Adipose tissue (tissue), 3 donors: ENCODE data around the gene EPG5. TPM values are rescaled to one million over a fixed set of nuclear protein-coding genes. Genes with fewer than 3 reads are reported as not detected.
"Not testable (repeated sequence)": the region's sequence is repeated elsewhere in the genome, so short reads cannot be mapped to it uniquely, and the experiment has no call there.

Experiments used
- H3K27ac ChIP-seq: one replicate; pipeline ENCODE4 v1.5.1; 2013; ENCODE audit warnings: low read depth, low read length
- WGBS, 3 donors: extraction: QIAGEN DNeasy Blood & Tissue Kit; methylation state at CpG; one replicate each; pipeline ENCODE4 v1.1.7; 2013; 5-methylcytosine and 5-hydroxymethylcytosine counted together
- polyA plus RNA-seq, 3 donors: library from polyadenylated mRNA; stranded (reverse); fragments of 200-250 nt; gene quantifications; one replicate each; pipeline ENCODE4 v1.2.3, GENCODE V29; 2013
- donor health status: healthy with polysubstance abuse.
- donor health status: Bipolar disorder and iron deficiency.
- donor health status: healthy.

EPG5 gene
- polyA plus RNA-seq, 3 donors, result 2.9 to 4.6 (median 3.7) TPM

DNA sequence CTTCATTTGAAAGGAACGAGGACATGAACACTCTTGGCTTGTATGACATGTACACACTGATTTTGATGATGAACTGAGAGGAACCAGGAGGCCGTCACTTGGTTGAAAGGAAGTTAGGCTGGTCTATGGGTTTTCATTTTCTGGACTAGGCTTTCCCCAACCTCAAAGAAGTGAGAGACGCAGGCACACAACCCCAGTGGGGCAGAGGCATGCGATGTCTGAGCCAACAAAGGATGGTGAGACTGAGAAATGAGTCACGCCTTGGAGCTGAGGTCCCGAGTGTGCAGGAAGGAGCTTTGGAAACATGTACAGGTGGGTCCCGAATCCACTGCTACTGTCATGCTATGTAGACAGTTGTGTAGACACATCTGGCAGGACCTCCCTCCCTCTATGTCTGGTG is 117.6 kb downstream of the EPG5 start:
- H3K27ac ChIP-seq, result no peak overlapping the region
- 93 to 94% (median 94%) methylated on average over 7 of the region's 7 CpGs for WGBS, 3 donors

DNA sequence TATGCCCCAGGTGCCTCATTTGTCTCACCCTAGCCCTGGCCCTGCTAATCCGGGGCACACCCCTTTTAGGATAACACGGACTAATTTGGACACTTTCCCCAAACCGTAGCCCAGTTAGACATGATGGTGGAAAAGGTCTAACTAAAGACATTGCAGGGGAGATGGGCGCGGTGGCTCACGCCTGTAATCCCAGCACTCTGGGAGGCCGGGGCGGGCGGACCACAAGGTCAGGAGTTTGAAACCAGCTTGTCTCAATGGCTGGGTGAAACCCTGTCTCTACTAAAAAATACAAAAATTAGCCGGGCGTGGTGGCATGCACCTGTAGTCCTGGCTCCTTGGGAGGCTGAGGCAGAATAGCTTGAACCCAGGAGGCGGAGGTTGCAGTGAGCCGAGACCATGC is 118.5 kb downstream of the EPG5 start:
- not testable (repeated sequence) for H3K27ac ChIP-seq
- 97 to 98% (median 97%) methylated on average over 13 of the region's 13 CpGs for WGBS, 3 donors

DNA sequence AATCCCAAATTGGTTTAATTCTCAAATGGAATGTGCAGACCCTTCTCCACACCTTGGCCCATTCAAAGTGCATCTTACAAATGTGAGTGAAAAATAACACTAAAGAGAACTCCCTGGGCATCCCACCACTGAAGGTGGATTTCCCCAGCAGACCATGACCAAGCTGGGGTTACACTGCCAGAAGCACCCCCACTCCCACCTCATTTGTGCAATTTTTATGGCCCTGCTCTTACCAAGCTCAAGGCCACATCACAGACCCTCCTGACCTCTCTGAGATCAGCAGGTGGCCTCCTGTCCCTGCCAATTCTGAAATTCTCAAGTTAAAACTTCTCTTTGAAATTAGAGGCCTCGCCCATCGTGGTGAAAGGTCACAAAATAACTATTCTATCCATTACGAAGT is 120.0 kb downstream of the EPG5 start:
- WGBS, 3 donors, result 59 to 76% (median 60%) methylated on average over 3 of the region's 3 CpGs

DNA sequence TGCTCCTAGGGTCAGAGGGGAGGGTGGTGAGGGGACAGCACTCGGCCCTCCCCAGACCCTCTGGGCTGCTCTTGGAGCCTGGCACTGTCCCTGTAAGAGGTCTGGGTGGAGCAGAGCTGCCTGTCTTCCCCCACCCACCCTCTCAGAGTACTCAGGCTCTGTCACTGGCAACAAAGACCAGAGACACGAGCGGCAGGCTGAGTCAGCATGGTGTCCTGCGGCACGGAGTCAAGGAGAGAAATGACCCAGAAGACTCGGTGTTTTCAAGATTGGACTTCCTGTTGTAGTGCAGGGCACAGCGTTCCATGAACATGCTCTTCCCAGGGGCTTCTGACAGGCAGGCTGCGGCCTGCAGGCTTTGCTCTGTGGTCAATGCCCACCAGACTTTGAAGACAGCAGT is 121.7 kb downstream of the EPG5 start:
- WGBS, 3 donors, result 70 to 84% (median 76%) methylated on average over 8 of the region's 8 CpGs
- no peak overlapping the region for H3K27ac ChIP-seq

More for the DNA sequence above, 120.0 kb downstream of the EPG5 start:
- H3K27ac ChIP-seq, result no peak overlapping the region

DNA sequence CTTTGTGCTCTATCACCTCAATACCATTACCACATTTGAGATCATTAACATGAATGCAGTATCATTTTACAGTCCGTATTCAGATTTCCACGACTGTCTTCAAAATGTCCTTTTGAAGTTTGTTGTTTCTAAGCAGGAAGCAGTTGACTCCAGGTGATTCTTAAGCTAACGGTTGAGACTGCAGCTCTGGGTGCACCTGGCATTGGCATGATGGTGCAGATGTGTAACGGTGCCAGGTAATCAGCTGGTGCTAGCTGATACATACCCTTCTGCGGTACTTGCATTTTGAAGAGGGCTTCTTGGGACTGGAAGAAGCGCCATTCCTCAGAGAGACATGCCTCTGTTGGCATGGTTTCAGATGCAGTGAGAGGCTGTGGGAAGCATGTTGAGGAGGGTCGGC is 122.2 kb downstream of the EPG5 start:
- no peak overlapping the region for H3K27ac ChIP-seq
- WGBS, 3 donors, result 73 to 89% (median 88%) methylated on average over 7 of the region's 7 CpGs

DNA sequence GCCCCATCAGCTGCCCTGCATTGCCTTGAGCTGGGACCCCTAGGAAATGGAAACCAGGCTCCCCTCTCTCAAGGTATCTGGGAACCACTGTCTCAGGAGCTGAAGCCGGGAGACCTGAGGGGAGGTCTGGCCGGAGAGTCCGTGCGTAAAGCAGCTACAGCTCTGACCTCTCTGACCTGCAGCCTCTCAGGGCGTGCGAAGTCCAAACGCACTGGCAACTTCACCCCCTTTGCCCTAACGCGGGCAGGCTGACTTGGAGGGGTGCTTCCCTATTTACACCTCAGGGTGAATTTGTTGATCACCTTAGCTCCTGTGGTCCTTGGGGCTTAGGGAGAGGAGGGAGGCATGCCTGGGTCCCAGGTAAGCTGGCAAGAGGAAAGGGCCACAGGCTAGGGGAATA is 124.1 kb downstream of the EPG5 start:
- WGBS, 3 donors, result 77 to 89% (median 86%) methylated on average over 9 of the region's 9 CpGs
- no peak overlapping the region for H3K27ac ChIP-seq

DNA sequence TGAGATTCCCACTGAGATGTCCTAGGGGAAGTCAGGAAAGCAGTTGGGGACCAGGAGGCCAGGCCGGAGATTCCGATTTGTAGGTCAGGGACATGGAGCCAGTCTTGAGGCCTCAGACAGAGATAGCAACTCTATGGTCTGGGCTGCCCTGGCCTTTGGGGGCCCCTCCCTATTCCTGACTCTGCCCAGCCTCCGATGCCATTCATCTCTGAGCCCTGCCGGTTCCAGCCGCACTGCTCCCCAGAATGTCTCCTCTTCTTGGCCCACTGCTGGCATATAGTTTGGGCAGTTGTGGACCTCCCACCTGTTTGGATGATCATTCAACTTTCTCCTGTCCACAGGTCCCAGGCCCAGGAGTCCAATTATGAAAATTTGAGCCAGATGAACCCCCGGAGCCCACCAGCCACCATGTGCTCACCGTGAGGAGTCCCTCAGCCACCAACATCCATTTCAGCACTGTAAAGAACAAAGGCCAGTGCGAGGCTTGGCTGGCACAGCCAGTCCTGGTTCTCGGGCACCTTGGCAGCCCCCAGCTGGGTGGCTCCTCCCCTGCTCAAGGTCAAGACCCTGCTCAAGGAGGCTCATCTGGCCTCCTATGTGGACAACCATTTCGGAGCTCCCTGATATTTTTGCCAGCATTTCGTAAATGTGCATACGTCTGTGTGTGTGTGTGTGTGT is 125.2 kb downstream of the EPG5 start:
- 87 to 95% (median 91%) methylated on average over 12 of the region's 12 CpGs for WGBS, 3 donors
- no peak overlapping the region for H3K27ac ChIP-seq

DNA sequence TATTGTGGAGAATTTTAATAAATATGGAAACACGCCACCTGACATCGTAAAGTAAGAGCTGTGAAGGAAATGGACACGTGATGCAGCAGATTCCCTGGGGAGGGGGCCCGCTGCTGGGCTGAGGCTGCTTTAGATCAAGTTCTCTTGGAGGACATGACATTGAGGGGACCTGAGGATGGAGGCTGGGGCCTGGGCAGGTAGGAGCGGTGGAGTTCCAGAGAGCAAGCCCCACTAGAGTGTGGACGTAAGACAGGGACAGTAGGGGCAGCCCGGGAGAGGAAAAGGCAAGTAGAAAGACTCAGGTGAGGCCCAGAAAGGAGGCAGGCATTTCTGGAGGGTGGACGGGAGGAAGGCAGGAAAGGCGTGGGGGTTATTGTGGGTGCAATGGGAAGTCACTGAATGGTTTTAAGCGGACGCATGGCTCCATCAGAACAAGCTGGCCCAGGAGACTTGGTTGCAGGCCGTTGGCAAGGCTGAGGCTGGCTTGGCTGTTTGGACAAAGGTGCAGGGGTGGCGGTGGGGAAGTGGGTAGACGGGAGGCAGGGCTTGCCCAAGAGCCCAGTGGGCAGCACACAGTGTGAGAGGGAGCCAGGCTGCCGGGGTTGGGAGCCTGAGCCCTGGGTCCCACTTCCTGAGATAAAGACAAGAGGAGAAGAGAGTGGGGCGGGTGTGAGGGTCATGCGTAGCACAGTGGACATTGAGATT is 125.9 kb downstream of the EPG5 start:
- H3K27ac ChIP-seq, result no peak overlapping the region
- WGBS, 3 donors, result 71 to 75% (median 74%) methylated on average over 17 of the region's 17 CpGs

DNA sequence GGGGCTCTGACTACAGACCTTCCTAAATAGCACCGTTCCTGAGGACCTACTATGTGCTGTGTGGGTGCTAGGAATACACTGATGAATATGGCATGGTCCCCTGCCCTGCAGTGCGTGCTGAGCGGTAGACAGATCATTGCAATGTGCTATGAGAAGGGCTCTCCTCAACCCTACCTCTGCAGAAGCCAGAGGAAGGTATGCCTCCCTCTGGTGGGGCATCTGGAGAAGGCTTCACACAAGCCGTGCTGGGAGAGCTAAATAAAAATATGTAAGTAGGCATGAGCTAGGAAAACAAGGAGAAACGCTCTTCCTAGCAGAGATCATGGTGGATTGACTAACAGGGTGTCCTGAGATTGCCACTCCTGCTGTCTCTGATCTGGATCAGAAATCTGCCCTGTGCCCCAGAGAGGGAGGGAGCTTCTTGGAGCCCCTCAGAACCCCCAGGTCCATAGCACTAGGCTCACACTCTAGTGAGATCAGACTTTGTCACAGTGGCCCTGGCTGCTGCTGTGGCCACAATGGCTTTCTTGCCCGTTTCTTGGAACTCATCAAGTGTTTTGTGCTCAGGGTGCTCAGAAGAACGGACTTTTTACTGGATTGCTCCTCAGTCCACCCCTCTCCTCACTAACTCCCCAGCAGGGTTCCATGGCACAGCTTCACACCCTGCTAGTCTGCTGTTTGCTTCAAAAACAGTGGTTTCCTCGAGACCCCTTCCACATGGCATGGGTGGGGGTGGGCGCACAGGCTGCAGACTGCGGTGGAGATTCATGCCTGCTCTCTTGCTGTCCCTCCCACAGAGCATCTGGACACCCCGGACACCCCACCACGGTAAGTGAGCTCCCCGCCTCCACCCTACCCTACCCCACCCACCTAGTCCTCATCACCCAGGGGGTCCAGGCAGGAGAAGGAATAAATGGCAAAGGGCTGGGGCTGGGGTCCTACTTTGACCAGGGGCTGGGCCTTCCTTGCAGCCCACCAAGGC is 127.4 kb downstream of the EPG5 start:
- 46 to 65% (median 57%) methylated on average over 13 of the region's 13 CpGs for WGBS, 3 donors
- H3K27ac ChIP-seq, result no peak overlapping the region

DNA sequence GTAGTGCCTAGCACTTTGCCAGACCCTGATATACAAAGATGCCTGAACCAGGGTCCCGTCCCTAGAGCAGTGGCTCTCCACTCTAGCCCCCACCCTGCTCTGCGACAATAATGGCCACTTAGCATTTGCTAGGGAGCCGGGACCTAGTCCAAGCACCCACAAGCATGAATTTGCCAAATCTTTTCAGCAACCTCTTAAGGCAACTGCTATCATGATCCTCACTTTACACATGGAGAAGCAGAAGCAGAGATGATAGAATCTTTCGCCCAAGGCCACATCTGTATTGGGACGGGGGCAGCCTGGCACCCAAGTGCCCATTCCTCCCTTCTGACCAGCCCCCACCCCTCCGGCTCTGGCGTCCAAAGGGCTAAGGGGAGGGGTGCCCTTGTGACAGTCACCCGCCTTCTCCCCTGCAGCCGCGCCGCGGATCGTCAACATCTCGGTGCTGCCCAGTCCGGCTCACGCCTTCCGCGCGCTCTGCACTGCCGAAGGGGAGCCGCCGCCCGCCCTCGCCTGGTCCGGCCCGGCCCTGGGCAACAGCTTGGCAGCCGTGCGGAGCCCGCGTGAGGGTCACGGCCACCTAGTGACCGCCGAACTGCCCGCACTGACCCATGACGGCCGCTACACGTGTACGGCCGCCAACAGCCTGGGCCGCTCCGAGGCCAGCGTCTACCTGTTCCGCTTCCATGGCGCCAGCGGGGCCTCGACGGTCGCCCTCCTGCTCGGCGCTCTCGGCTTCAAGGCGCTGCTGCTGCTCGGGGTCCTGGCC is 128.6 kb downstream of the EPG5 start:
- WGBS, 3 donors, result 9 to 30% (median 17%) methylated on average over 43 to 53 of the region's 53 CpGs
- H3K27ac ChIP-seq, result no peak overlapping the region

DNA sequence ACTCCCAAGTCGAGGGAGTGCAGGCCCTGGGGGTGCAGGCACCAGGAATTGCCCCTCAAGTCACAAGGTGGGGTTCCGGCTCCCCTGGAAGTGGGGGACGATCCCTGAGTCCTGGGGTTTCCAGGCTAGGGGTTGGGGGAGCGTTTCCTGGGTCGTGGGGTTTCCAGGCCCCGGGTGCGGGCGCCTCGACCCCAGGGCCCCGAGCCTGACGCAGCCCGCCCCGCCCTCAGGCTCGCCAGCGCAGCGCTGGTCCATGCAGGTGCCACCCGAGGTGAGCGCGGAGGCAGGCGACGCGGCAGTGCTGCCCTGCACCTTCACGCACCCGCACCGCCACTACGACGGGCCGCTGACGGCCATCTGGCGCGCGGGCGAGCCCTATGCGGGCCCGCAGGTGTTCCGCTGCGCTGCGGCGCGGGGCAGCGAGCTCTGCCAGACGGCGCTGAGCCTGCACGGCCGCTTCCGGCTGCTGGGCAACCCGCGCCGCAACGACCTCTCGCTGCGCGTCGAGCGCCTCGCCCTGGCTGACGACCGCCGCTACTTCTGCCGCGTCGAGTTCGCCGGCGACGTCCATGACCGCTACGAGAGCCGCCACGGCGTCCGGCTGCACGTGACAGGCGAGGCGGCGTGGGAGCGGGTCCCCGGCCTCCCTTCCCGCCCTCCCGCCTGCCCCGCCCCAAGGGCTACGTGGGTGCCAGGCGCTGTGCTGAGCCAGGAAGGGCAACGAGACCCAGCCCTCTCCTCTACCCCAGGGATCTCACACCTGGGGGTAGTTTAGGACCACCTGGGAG is 129.7 kb downstream of the EPG5 start:
- H3K27ac ChIP-seq, result no peak overlapping the region
- WGBS, 3 donors, result 6 to 14% (median 10%) methylated on average over 68 to 84 of the region's 84 CpGs

DNA sequence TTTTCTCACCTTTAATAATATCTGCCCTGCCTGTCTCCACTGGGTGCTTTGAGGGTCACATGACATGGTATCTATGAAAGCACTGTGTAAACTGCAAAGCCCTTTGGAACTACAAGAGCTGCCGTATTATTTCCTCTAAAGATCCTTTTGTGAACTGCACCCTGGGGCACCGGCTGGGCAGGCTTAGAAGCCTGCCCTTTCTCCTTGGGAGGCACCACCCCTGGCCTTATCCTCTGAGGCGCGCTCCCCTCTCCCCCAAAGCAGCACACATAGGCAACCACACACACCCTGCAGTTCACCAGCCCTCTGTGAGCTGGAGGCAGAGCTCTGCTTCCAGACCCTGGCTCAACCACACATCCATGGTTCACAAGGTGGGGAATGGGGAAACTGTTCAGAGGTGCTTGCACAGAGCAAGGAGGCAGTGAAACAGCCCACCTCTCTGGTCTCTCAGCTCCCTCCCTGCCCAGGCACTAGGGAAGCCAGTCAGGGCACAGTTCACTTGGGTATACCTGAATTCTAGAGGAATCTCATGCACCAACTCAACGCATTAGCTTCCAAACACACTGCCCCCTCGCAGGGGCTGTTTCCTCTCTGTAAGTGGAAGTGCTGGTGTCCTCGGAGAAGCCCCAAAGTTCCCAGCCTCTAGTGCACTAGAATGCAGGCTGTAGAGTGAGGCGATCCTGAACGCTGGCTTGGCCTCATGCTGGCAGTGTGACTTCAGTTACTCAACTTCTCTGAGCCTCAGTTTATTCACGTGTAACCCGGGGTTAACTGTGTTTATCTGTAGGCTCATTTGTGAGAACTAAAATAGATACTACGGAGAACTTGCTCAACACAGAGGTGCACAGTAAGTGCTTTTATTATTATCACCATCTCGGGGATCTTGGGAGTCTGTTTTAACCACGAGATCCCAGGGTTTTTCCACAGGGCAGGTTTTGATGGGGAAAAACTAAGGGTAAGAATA is 130.6 kb downstream of the EPG5 start:
- no peak overlapping the region for H3K27ac ChIP-seq
- WGBS, 3 donors, result 55 to 67% (median 62%) methylated on average over 14 of the region's 14 CpGs

DNA sequence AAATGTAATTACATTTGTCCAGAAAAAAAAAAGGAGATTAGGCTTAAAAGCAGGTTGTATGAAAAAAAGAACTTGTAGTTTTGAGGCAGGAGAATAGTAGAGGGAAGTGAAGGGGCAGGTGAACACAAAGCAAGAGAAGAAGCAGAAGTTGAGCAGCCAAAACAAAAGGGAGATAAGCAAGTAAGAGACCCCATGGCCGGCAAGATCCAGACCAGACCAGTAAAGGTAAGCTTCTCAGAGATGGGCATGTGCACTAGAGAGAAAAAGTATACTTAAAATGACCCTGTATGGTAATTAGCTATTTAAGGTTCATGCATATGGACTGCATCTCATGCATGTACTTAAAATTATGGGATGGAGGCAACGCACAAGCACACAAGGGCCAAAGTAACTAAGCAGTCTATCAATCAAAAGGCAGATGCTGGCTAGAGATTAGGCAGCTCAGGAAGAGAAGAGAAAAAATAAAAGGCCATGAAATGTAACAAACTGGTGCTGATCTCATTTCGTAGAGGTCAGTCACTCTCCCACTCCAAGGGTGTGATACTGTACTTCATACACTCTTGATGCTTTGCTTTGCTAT is 132.0 kb downstream of the EPG5 start:
- 48 to 68% (median 51%) methylated on average over 3 of the region's 3 CpGs for WGBS, 3 donors
- no peak overlapping the region for H3K27ac ChIP-seq

DNA sequence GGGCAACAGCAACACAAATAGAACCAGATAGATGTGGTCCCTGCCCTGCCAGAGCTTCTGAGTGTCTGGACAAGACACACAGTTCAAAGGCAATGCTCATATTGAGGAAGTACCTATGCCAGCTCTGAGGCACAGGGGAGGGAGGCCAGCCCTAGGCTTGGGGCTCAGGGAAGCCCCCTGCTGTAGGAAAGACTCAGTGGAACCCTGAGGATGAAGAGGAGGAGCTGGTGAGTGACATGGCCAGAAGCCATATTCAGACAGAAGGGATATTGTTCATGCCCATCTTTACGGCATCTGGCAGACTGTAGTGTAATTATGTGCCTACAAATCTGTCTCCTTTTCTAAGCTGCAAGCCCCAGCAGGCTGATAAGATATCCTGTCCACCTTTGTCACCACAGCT is 132.8 kb downstream of the EPG5 start:
- no peak overlapping the region for H3K27ac ChIP-seq
- 59 to 87% (median 72%) methylated on average over 1 of the region's 1 CpG for WGBS, 3 donors

DNA sequence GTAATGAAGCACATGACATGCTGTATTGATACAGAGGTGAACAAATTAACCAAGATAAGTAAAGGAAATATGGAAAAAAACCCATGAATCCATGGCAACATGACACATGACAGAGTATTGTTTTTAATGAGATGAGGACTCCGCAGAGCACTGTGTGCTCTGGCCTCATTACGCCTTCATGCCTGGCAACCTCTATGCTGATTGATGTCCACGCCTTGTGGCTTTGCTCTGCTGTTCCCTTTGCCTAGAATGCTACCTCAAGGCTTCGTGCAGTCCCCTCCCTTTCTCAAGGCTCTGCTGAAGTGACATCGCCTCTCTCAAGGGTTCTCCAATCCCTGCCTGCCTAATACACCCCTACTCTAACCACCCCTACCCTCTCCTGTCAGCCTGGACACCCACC is 133.3 kb downstream of the EPG5 start:
- 69 to 81% (median 78%) methylated on average over 5 of the region's 5 CpGs for WGBS, 3 donors
- no peak overlapping the region for H3K27ac ChIP-seq

DNA sequence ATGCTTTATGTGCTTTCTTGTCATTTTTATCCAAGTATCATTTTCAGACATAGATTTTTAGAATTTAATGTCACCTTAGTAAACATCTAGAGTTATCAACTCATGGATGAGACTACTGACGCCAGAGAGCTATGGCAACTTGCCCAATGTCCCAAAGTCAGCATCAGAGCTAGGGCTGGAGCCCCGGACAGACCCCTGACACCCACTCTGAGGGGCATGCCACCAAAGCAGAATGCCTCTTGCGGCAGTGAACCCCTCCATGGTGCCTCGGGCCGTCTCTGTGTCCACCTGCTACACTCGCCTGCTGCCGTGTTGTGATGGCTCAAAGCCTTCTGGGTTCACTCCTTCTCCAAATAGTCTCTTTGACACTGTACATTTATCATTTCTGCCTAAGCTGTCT is 136.2 kb downstream of the EPG5 start:
- WGBS, 3 donors, result 71 to 81% (median 81%) methylated on average over 7 of the region's 7 CpGs
- H3K27ac ChIP-seq, result no peak overlapping the region
